T-cell (primary cell): ENCODE results near the gene BAZ2B. TPM values are rescaled to one million over a fixed set of nuclear protein-coding genes. Genes with fewer than 3 reads are reported as not detected.

Source experiments
- ATAC-seq, 4 experiments: fragments of 200-7000 bp in 3 of 4; fragments of 150-1000 bp in 1 of 4; cut with Tn5 transposase; replicated peaks in 1 of 4; 1 replicate in 3 of 4; 2 replicates in 1 of 4; pipeline ENCODE4 v1.10.0; 2021; ENCODE audit warnings: moderate library complexity in 3 of 4, mild to moderate bottlenecking in 2 of 4, moderate number of reproducible peaks in 1 of 4
- CTCF ChIA-PET, 2 donors: fragments of 300-600 bp; sonication (Branson Sonifier 250); formaldehyde crosslinking; loops; one replicate each; lab custom pipeline; 2022; ENCODE audit warnings: antibody characterized with exemption in 2 of 2; lab: Charles Lee
- POLR2A ChIA-PET, 2 donors: fragments of 300-600 bp; sonication (Branson Sonifier 250); formaldehyde crosslinking; loops; one replicate each; lab custom pipeline; 2022; ENCODE audit warnings: antibody characterized with exemption in 2 of 2; lab: Charles Lee
- DNase-seq, 35 experiments: peaks; one replicate each; pipeline versions ENCODE4 v3.0.0 to v3.0.0-alpha.2; 2013 to 2023
- H3K27ac ChIP-seq: one replicate; pipeline ENCODE4 v1.5.1; 2013; ENCODE audit warnings: low read length
- H3K27me3 ChIP-seq, 2 experiments: replicated peaks in 1 of 2; 1 replicate in 1 of 2; 2 replicates in 1 of 2; pipeline versions ENCODE4 v1.6.1 to v1.7.0; 2013; ENCODE audit warnings: low read length in 1 of 2, mixed read lengths in 1 of 2; ENCODE audit not compliant: control insufficient read depth in 2 of 2, insufficient read depth in 2 of 2; ENCODE audit errors: extremely low read depth in 1 of 2
- H3K36me3 ChIP-seq, 2 donors: 1 replicate in 1 of 2; 2 replicates in 1 of 2; pipeline versions ENCODE4 v1.6.1 to v1.7.0; 2013; ENCODE audit warnings: low read length in 1 of 2; ENCODE audit not compliant: control insufficient read depth in 2 of 2, insufficient read depth in 1 of 2; ENCODE audit errors: extremely low read depth in 1 of 2
- H3K4me1 ChIP-seq, 2 experiments: 1 replicate in 1 of 2; 2 replicates in 1 of 2; pipeline versions ENCODE4 v1.6.1 to v1.7.0; 2013; ENCODE audit warnings: low read length in 2 of 2, mixed read lengths in 1 of 2; ENCODE audit not compliant: insufficient read depth in 2 of 2, control insufficient read depth in 1 of 2; ENCODE audit errors: extremely low read depth in 1 of 2
- H3K4me3 ChIP-seq, 2 donors: 1 replicate in 1 of 2; 2 replicates in 1 of 2; pipeline versions ENCODE4 v1.5.1 to v1.7.0; 2013; ENCODE audit warnings: mild to moderate bottlenecking in 2 of 2, low read length in 1 of 2, moderate library complexity in 1 of 2; ENCODE audit not compliant: control insufficient read depth in 1 of 2; ENCODE audit errors: extremely low read depth in 1 of 2
- H3K9me3 ChIP-seq: 2 replicates; pipeline ENCODE4 v1.7.0; 2013
- H3K27ac Mint-ChIP-seq, 2 donors: one replicate each; pipeline ENCODE4 v1.8.0; 2020 to 2021; ENCODE audit warnings: mild to moderate bottlenecking in 2 of 2, mixed read lengths in 2 of 2
- H3K27me3 Mint-ChIP-seq, 2 donors: one replicate each; pipeline ENCODE4 v1.8.0; 2021 to 2022; ENCODE audit warnings: mixed read lengths in 2 of 2
- H3K36me3 Mint-ChIP-seq: one replicate; pipeline ENCODE4 v1.8.0; 2021; ENCODE audit warnings: mixed read lengths
- H3K4me1 Mint-ChIP-seq, 3 donors: one replicate each; pipeline ENCODE4 v1.8.0; 2020 to 2022; ENCODE audit warnings: mixed read lengths in 3 of 3, mild to moderate bottlenecking in 1 of 3
- H3K4me3 Mint-ChIP-seq, 3 donors: one replicate each; pipeline ENCODE4 v1.8.0; 2020 to 2022; ENCODE audit warnings: mild to moderate bottlenecking in 3 of 3, mixed read lengths in 3 of 3, moderate library complexity in 3 of 3
- H3K9me3 Mint-ChIP-seq, 3 donors: one replicate each; pipeline ENCODE4 v1.8.0; 2020 to 2022; ENCODE audit warnings: mixed read lengths in 3 of 3
- WGBS: methylation state at CpG from one replicate; pipeline ENCODE4 v1.1.5; 2013; ENCODE audit warnings: missing lambda C conversion rate; ENCODE audit not compliant: insufficient coverage; 5-methylcytosine and 5-hydroxymethylcytosine counted together
- total RNA-seq, 35 experiments: library from RNA in 6 of 35; stranded (reverse) in 6 of 35; fragments of 120-200 nt in 1 of 35; gene quantifications; one replicate each; pipeline versions ENCODE4 v1.2.1 to v1.2.4 and lab custom pipeline; 2013 to 2026

Gene BAZ2B
- total RNA-seq, 5 donors from 2014 or later (not counting 1 experiment from before 2014, with no cell fraction given), result 21.2 to 38.5 (median 27.2) TPM

DNA sequence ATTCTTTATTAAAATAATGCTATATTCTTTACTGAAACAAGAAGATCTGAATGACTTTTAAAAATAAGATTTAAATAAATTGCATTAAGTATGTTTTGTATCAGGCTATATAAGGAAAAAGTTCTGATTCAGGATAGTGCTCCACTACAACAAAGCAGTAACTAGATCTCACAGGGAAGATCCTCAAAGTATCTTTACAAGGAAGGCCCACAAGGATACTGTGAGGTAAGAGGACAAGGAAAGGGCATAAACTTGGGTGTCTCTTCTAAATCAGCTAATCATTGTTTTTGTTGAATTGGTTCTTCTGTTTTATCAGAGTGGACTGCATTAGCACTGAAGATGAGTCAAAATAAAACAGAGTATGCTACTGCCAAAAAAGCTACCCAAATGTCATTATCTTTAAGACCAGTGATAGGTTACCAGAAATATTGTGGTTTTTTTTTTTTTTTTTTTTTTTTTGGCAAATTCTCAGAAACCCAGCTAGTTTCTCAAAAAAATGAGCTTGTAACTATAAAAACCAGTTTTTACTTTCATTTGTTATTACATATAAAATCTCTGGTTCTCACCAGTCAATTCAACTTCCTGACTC, 160.9 kb downstream of the BAZ2B start:
- Histone ChIP-seq H3K4me1 (peaks cover 6 to 12% of the 10 kb centered on the region in 2 experiments), H3K27me3 (no peaks in the 10 kb centered on the region), H3K4me3 (no peak overlapping the region), H3K27ac (no peak overlapping the region), H3K36me3 (no peaks in the 10 kb centered on the region), H3K9me3 (no peaks in the 10 kb centered on the region)
- Mint-ChIP-seq H3K4me1 (peaks cover 12 to 28% (median 27%) of the 10 kb centered on the region in 3 donors), H3K9me3 (no peaks in the 10 kb centered on the region), H3K27ac (peak overlapping the region in 1 of 2 donors; percentile 7), H3K4me3 (no peak overlapping the region), H3K36me3 (peaks cover 8% of the 10 kb centered on the region), H3K27me3 (no peaks in the 10 kb centered on the region)
- ChIA-PET CTCF (interaction anchor here in 1 of 2 donors (0.6 to 0.7 kb wide), 2 partner anchors 17 to 43 kb away, joined by 4 to 9 read pairs; no protein-coding TSS in a partner anchor), POLR2A (interaction anchor here (0.6 kb wide), 2 partner anchors 26 to 432 kb away, joined by 4 read pairs; no protein-coding TSS in a partner anchor)
- ATAC-seq, result peak in 1 of 4 experiments; percentile 53
- no peak for DNase-seq

DNA sequence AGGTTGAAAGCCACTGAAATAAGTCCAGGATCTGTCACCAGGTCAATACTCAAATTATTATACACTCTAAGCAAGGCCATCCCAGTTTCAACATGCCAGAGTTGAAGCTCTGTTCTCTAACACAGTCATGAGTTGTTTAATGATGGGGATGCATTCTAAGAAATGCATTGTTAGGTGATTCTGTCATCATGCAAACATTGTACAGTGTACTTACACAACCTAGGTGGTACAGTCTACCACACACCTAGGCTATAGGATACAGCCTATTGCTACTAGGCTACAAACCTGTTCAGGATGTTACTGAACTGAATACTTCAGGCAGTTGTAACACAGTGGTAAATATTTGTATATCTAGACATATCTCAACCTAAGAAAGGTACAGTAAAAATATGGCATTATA, 162.2 kb downstream of the BAZ2B start:
- H3K27ac ChIP-seq, result no peak overlapping the region
- H3K4me1 ChIP-seq, result peaks cover 6 to 12% of the 10 kb centered on the region in 2 experiments
- H3K9me3 ChIP-seq, result no peaks in the 10 kb centered on the region
- peaks cover 12% of the 10 kb centered on the region for H3K36me3 Mint-ChIP-seq
- H3K27me3 Mint-ChIP-seq, result no peaks in the 10 kb centered on the region
- no peaks in the 10 kb centered on the region for H3K27me3 ChIP-seq
- ATAC-seq (no peak), DNase-seq (no peak)
- no peaks in the 10 kb centered on the region for H3K36me3 ChIP-seq
- peaks cover 12 to 26% (median 25%) of the 10 kb centered on the region in 3 donors for H3K4me1 Mint-ChIP-seq
- POLR2A ChIA-PET, result no interaction called here
- CTCF ChIA-PET, result no interaction called here
- H3K9me3 Mint-ChIP-seq, result no peaks in the 10 kb centered on the region
- no peak overlapping the region for H3K4me3 ChIP-seq
- no peak overlapping the region for H3K27ac Mint-ChIP-seq
- no peak overlapping the region for H3K4me3 Mint-ChIP-seq

DNA sequence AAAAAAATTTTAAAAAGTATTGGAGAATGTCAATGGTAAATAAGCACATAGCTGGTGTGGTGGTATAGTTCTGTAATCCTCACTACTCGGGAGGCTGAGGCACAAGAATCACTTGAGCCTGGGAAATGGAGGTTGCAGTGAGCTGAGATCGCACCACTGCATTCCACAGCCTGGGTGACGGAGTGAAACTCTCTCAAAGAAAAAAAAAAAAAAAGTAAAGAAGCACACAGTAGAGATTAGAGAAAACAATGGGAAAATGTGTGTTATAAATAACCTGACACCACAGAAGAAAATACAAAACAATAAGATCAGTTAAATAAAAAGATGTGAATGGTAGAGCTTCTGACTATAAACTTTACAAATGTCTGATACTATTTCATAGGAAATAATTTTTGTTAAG, 166.2 kb downstream of the BAZ2B start:
- Histone ChIP-seq H3K27ac (no peak overlapping the region), H3K4me3 (no peak overlapping the region), H3K9me3 (no peaks in the 10 kb centered on the region), H3K4me1 (no peaks in the 10 kb centered on the region), H3K27me3 (no peaks in the 10 kb centered on the region), H3K36me3 (peaks cover 4 to 11% of the 10 kb centered on the region in 2 donors)
- H3K9me3 Mint-ChIP-seq, result peaks cover 0 to 4% (median 0%) of the 10 kb centered on the region in 3 donors
- H3K4me1 Mint-ChIP-seq, result peaks cover 0 to 2% (median 0%) of the 10 kb centered on the region in 3 donors
- ChIA-PET POLR2A (interaction anchor here in 1 of 2 donors (0.5 to 0.7 kb wide), 2 partner anchors 166 to 232 kb away, joined by 3 to 4 read pairs; partner anchors contain the start of gene BAZ2B), CTCF (interaction anchor here in 1 of 2 donors (0.7 kb wide), 2 partner anchors 65 to 287 kb away, joined by 3 read pairs; no protein-coding TSS in a partner anchor)
- H3K4me3 Mint-ChIP-seq, result no peak overlapping the region
- WGBS, result no CpG with 5 or more reads among the region's 3 CpGs
- no peak for DNase-seq
- no peaks in the 10 kb centered on the region for H3K27me3 Mint-ChIP-seq
- no peak for ATAC-seq
- no peak overlapping the region for H3K27ac Mint-ChIP-seq
- H3K36me3 Mint-ChIP-seq, result peaks cover 44% of the 10 kb centered on the region

DNA sequence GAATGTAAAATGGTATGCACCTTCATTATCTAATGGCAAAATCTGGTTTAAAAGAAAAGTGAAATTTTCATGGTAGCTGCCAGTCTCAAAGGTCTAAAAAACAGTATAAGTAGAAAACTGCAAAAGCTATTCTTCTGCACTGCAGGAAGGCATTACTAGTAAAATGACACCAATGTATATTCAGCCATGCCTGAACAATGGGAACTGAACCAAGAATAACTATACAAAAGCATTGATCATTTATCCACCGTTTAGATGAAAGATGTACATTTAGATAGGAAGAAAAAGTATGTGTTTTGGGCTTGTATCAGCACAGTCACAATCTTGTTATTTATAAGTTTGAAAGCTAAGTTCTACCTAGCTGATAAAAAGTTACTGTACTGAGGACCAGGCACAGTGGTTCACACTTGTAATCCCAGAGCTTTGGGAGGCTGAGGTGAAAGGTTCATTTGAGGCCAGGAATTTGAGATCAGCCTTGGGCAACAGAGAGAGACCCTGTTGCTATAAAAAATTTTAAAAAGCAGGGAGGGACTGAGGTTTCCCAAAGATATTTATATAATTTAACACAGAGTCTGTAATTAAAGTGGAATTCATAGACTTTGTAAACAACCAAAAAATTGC, 166.7 kb downstream of the BAZ2B start:
- H3K27ac Mint-ChIP-seq, result no peak overlapping the region
- H3K4me3 Mint-ChIP-seq, result no peak overlapping the region
- peaks cover 0 to 2% (median 0%) of the 10 kb centered on the region in 3 donors for H3K4me1 Mint-ChIP-seq
- no CpG with 5 or more reads among the region's 1 CpG for WGBS
- peaks cover 0 to 4% (median 0%) of the 10 kb centered on the region in 3 donors for H3K9me3 Mint-ChIP-seq
- ChIA-PET POLR2A (interaction anchor here in 1 of 2 donors (0.5 kb wide), 1 partner anchor 233 kb away, joined by 4 read pairs; no protein-coding TSS in a partner anchor), CTCF (interaction anchor here in 1 of 2 donors (0.7 kb wide), 1 partner anchor 287 kb away, joined by 3 read pairs; no protein-coding TSS in a partner anchor)
- no peaks in the 10 kb centered on the region for H3K27me3 ChIP-seq
- H3K4me1 ChIP-seq, result no peaks in the 10 kb centered on the region
- H3K36me3 Mint-ChIP-seq, result peaks cover 49% of the 10 kb centered on the region
- no peak for ATAC-seq
- no peak for DNase-seq
- no peaks in the 10 kb centered on the region for H3K9me3 ChIP-seq
- H3K4me3 ChIP-seq, result no peak overlapping the region
- H3K36me3 ChIP-seq, result peaks cover 4 to 14% of the 10 kb centered on the region in 2 donors
- H3K27ac ChIP-seq, result no peak overlapping the region
- no peaks in the 10 kb centered on the region for H3K27me3 Mint-ChIP-seq

DNA sequence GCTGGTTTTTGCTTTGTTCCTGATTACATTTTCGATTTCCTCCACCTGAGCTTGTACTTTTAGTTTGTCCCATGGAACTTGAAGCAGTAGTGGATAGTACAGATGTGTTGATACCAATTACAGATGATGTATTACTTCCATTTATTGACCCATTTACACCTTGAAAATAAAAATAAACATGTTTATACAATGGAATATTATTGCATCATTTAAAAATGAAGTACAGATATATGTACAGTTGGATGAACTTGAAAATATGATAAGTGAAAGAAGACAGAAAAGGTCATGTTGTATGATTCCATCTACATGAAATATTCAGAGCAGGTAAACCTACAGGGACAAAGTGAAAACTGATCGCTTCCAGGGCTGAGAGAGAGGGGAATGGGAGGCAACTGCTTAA, 169.5 kb downstream of the BAZ2B start:
- Mint-ChIP-seq H3K4me1 (no peaks in the 10 kb centered on the region), H3K27me3 (no peaks in the 10 kb centered on the region), H3K36me3 (peaks cover 62% of the 10 kb centered on the region), H3K27ac (no peak overlapping the region), H3K4me3 (no peak overlapping the region), H3K9me3 (peaks cover 0 to 4% (median 0%) of the 10 kb centered on the region in 3 donors)
- DNase-seq, result no peak
- ChIA-PET CTCF (no interaction called here), POLR2A (no interaction called here)
- ATAC-seq, result no peak
- H3K4me3 ChIP-seq, result no peak overlapping the region
- no peaks in the 10 kb centered on the region for H3K9me3 ChIP-seq
- H3K36me3 ChIP-seq, result peaks cover 4 to 24% of the 10 kb centered on the region in 2 donors
- H3K27ac ChIP-seq, result no peak overlapping the region
- H3K27me3 ChIP-seq, result no peaks in the 10 kb centered on the region
- WGBS, result no CpG with 5 or more reads among the region's 2 CpGs
- H3K4me1 ChIP-seq, result no peaks in the 10 kb centered on the region

DNA sequence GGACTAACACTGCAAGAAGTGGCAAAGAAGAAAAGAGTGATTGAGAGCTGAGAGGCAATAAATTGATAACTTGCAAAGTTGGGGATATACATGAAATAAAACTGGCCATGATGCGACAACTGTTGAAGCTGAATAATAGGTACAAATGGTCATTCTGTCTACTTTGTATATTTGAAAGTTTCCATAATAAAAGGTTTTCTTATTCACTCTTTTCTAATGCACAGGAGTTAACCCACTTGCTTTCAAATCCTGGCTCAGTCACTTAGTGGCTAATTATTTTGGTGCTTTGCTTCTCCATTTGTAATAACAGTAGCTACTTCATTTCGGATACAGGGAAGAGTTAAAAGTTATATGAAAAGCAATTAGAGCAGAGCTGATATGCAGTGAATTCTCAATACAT, 170.1 kb downstream of the BAZ2B start:
- Histone ChIP-seq H3K4me3 (no peak overlapping the region), H3K4me1 (no peaks in the 10 kb centered on the region), H3K27ac (no peak overlapping the region), H3K27me3 (no peaks in the 10 kb centered on the region), H3K9me3 (no peaks in the 10 kb centered on the region), H3K36me3 (peaks cover 4 to 24% of the 10 kb centered on the region in 2 donors)
- Mint-ChIP-seq H3K9me3 (peaks cover 0 to 4% (median 0%) of the 10 kb centered on the region in 3 donors), H3K27me3 (no peaks in the 10 kb centered on the region), H3K4me1 (no peaks in the 10 kb centered on the region), H3K4me3 (no peak overlapping the region), H3K36me3 (peaks cover 64% of the 10 kb centered on the region), H3K27ac (no peak overlapping the region)
- ChIA-PET CTCF (no interaction called here), POLR2A (interaction anchor here (0.6 to 0.7 kb wide), 2 partner anchors 268 to 399 kb away, joined by 3 read pairs; no protein-coding TSS in a partner anchor)
- WGBS, result no CpG with 5 or more reads among the region's 2 CpGs
- DNase-seq (no peak), ATAC-seq (no peak)
